ENCODE measurements around the gene SAMD3. TPM values are rescaled to one million over a fixed set of nuclear protein-coding genes. Genes with fewer than 3 reads are reported as not detected.

The SAMD3 gene
- total RNA-seq, 1 experiment from 2014 or later = 7.5 TPM

- H3K9me3 ChIP-seq (ENCODE audit: control insufficient read depth in 1 of 2, insufficient read depth in 1 of 2, low read depth in 1 of 2, low read length in 2 of 2) = no peaks in the 10 kb centered on the region
- no peaks in the 10 kb centered on the region for H3K9me2 ChIP-seq (ENCODE audit: insufficient read depth)
- no peak for ATAC-seq
- no peak overlapping the region for H3K4me3 ChIP-seq (replicated peaks in 1 of 2; ENCODE audit: low read depth in 1 of 2, low read length in 2 of 2)
- no peaks in the 10 kb centered on the region for H3K79me2 ChIP-seq (ENCODE audit: insufficient read depth, low read length)
- H3K36me3 ChIP-seq (ENCODE audit: control insufficient read depth in 1 of 2, insufficient read depth in 2 of 2, low read length in 2 of 2) = no peaks in the 10 kb centered on the region
- H3K27me3 ChIP-seq (ENCODE audit: insufficient read depth, low read length) = no peaks in the 10 kb centered on the region
- ChIA-PET CTCF (interaction anchor here (0.9 to 1.2 kb wide), 3 partner anchors 16 to 459 kb away, joined by 3 to 5 read pairs (median 4); no protein-coding TSS in a partner anchor), POLR2A (no interaction called here), RAD21 (ENCODE audit: low non-redundant PET in 1 of 2, low total read pairs in 2 of 2, uncharacterized antibody in 2 of 2, unreplicated experiment in 2 of 2) (no interaction called here)
- peaks cover 3 to 14% of the 10 kb centered on the region in 2 experiments; a peak in 2 of 4 replicates for H3K4me1 ChIP-seq (ENCODE audit: control insufficient read depth in 1 of 2, insufficient read depth in 2 of 2, low read length in 2 of 2)
- TF ChIP-seq CBX3 (IDR thresholded peaks at IDR 0.05; ENCODE audit: low read depth) (no peak), ZNF274 (IDR thresholded peaks at IDR 0.05; ENCODE audit: low read depth, low read length) (no peak), CEBPB (IDR thresholded peaks at IDR 0.05; ENCODE audit: low read depth) (no peak), EZH2 (IDR thresholded peaks at IDR 0.05) (no peak), ELF1 (IDR thresholded peaks at IDR 0.05; ENCODE audit: borderline replicate concordance, low read depth) (no peak), ZFX (IDR thresholded peaks at IDR 0.05) (no peak), JUND (IDR thresholded peaks at IDR 0.05) (no peak), ATF3 (IDR thresholded peaks at IDR 0.05) (no peak), POLR2A (IDR thresholded peaks at IDR 0.05; ENCODE audit: borderline replicate concordance, extremely low read depth, insufficient read depth, insufficient read length) (no peak), RAD21 (IDR thresholded peaks at IDR 0.05; ENCODE audit: low read depth) (no peak), YY1 (IDR thresholded peaks at IDR 0.05; ENCODE audit: extremely low read depth, insufficient replicate concordance, low read depth, low read length) (no peak), FOSL1 (IDR thresholded peaks at IDR 0.05; ENCODE audit: low read depth) (no peak), SRF (IDR thresholded peaks at IDR 0.05; ENCODE audit: low read depth) (no peak), SIN3A (IDR thresholded peaks at IDR 0.05; ENCODE audit: low read depth) (no peak), ZBTB33 (IDR thresholded peaks at IDR 0.05; ENCODE audit: extremely low read depth, insufficient replicate concordance, low read length) (no peak), EGR1 (IDR thresholded peaks at IDR 0.05; ENCODE audit: low read depth) (no peak), POLR2AphosphoS5 (IDR thresholded peaks at IDR 0.05; ENCODE audit: low read depth, low read length) (no peak), REST (IDR thresholded peaks at IDR 0.05; ENCODE audit: low read depth) (no peak), MAX (IDR thresholded peaks at IDR 0.05) (no peak), EZH2phosphoT487 (IDR thresholded peaks at IDR 0.05; ENCODE audit: borderline replicate concordance) (no peak)
- no peak overlapping the region for H3K4me2 ChIP-seq (ENCODE audit: low read length)
- no peak overlapping the region for H2AFZ ChIP-seq (ENCODE audit: low read depth, low read length, poor library complexity, severe bottlenecking)
- no TSS peak for BruUV-seq (replicated peaks)
- intact Hi-C loops (cut with micrococcal nuclease) = no loop called here
- H3K9ac ChIP-seq (ENCODE audit: low read length) = no peak overlapping the region
- H3K27ac ChIP-seq (ENCODE audit: low read depth, low read length) = no peak overlapping the region
- no peaks in the 10 kb centered on the region for H4K20me1 ChIP-seq (ENCODE audit: insufficient read depth)
- no peak for DNase-seq (ENCODE audit: low read depth, low spot score)
Measured at GRCh38 chr6:130239755-130240154, 17.0 kb upstream of the SAMD3 start.

All from HCT116 (cell line).